OCI-LY3 (cell line): ENCODE data around the gene DENND2A.
"Not testable (repeated sequence)": the region's sequence is repeated elsewhere in the genome, so short reads cannot be mapped to it uniquely, and the experiment has no call there.

Source experiments
- H2AFZ ChIP-seq: fragments of 200-600, 300-600 bp; shearing (Covaris generic); 2 replicates; pipeline ENCODE4 v1.6.0; 2014; ENCODE audit warnings: antibody characterized with exemption, low read depth, low read length
- H3K27ac ChIP-seq: fragments of 200-600, 300-600 bp; sonication (generic); 2 replicates; pipeline ENCODE4 v1.5.1; 2014; ENCODE audit warnings: mild to moderate bottlenecking, low read length, moderate library complexity, mixed read lengths
- H3K27me3 ChIP-seq: fragments of 200-600, 300-600 bp; sonication (generic); 2 replicates; pipeline ENCODE4 v1.6.1; 2014; ENCODE audit warnings: low read depth, low read length, mixed read lengths
- H3K36me3 ChIP-seq: fragments of 200-600, 300-600 bp; sonication (generic); replicated peaks from 2 replicates; pipeline ENCODE3; 2014; ENCODE audit warnings: low read depth, low read length, mixed read lengths
- H3K4me1 ChIP-seq: fragments of 300-600, 200-600 bp; sonication (generic); 2 replicates; pipeline ENCODE4 v1.6.1; 2014; ENCODE audit warnings: low read length, mixed read lengths
- H3K4me2 ChIP-seq: fragments of 200-600, 300-600 bp; sonication (generic); 2 replicates; pipeline ENCODE4 v1.6.1; 2014; ENCODE audit warnings: low read length, mixed read lengths
- H3K4me3 ChIP-seq: fragments of 300-600, 200-600 bp; sonication (generic); 2 replicates; pipeline ENCODE4 v1.5.1; 2014; ENCODE audit warnings: antibody characterized with exemption, mild to moderate bottlenecking, low read length, moderate library complexity
- H3K79me2 ChIP-seq: fragments of 300-600, 200-600 bp; shearing (Covaris generic); 2 replicates; pipeline ENCODE4 v1.6.1; 2014; ENCODE audit warnings: mild to moderate bottlenecking, low read length, mixed read lengths
- H3K9ac ChIP-seq: fragments of 300-600, 200-600 bp; shearing (Covaris generic); 2 replicates; pipeline ENCODE4 v1.6.0; 2014; ENCODE audit warnings: mild to moderate bottlenecking, low read length, moderate library complexity
- H3K9me3 ChIP-seq: fragments of 200-600, 300-600 bp; shearing (Covaris generic); 2 replicates; pipeline ENCODE4 v1.6.1; 2014; ENCODE audit warnings: low read length, mixed read lengths; ENCODE audit not compliant: insufficient read depth
- H4K20me1 ChIP-seq: fragments of 200-600, 300-600 bp; sonication (generic); 2 replicates; pipeline ENCODE4 v1.6.1; 2016; ENCODE audit warnings: low read length, mixed read lengths; ENCODE audit not compliant: insufficient read depth
- CTCF ChIP-seq: fragments of 200-600, 300-600 bp; sonication (generic); IDR thresholded peaks from 2 replicates; pipeline ENCODE4 v1.5.1; 2014; ENCODE audit warnings: antibody characterized with exemption, low read length, low read depth
- EZH2phosphoT487 ChIP-seq: fragments of 200-600 bp; shearing (Covaris generic); IDR thresholded peaks from 2 replicates; pipeline ENCODE4 v1.6.1; 2018; ENCODE audit warnings: antibody characterized with exemption, mixed run types, low read depth

DENND2A gene

GRCh38 chr7:140509789-140510188 is 130.8 kb downstream of the DENND2A start:
- Histone ChIP-seq H3K4me2 (no peak overlapping the region), H3K36me3 (no peaks in the 10 kb centered on the region), H3K4me3 (no peak overlapping the region), H4K20me1 (no peaks in the 10 kb centered on the region), H3K9ac (no peak overlapping the region), H3K27me3 (no peaks in the 10 kb centered on the region), H2AFZ (no peak overlapping the region), H3K9me3 (no peaks in the 10 kb centered on the region), H3K4me1 (no peaks in the 10 kb centered on the region), H3K27ac (no peak overlapping the region), H3K79me2 (no peaks in the 10 kb centered on the region)
- no peak for TF ChIP-seq EZH2phosphoT487
- no peak for TF ChIP-seq CTCF

- not testable (repeated sequence) for H4K20me1 ChIP-seq, H3K4me1 ChIP-seq, H3K79me2 ChIP-seq, H2AFZ ChIP-seq, H3K27ac ChIP-seq, H3K36me3 ChIP-seq, H3K9ac ChIP-seq, H3K27me3 ChIP-seq, H3K9me3 ChIP-seq, H3K4me3 ChIP-seq, H3K4me2 ChIP-seq
Measured at GRCh38 chr7:140507556-140507955, 133.1 kb downstream of the DENND2A start.

GRCh38 chr7:140506788-140507464 is 133.7 kb downstream of the DENND2A start:
- Histone ChIP-seq H3K36me3 (no peaks in the 10 kb centered on the region), H4K20me1 (no peaks in the 10 kb centered on the region), H3K27ac (no peak overlapping the region), H3K9me3 (no peaks in the 10 kb centered on the region), H3K4me3 (no peak overlapping the region), H2AFZ (no peak overlapping the region), H3K4me2 (no peak overlapping the region), H3K4me1 (no peaks in the 10 kb centered on the region), H3K27me3 (no peaks in the 10 kb centered on the region), H3K9ac (no peak overlapping the region), H3K79me2 (no peaks in the 10 kb centered on the region)
- TF ChIP-seq CTCF, result no peak
- TF ChIP-seq EZH2phosphoT487, result no peak

GRCh38 chr7:140501966-140502365 is 138.6 kb downstream of the DENND2A start:
- Histone ChIP-seq H3K27me3 (no peaks in the 10 kb centered on the region), H3K9ac (no peak overlapping the region), H3K27ac (no peak overlapping the region), H4K20me1 (no peaks in the 10 kb centered on the region), H3K36me3 (no peaks in the 10 kb centered on the region), H3K9me3 (no peaks in the 10 kb centered on the region), H2AFZ (no peak overlapping the region), H3K4me3 (no peak overlapping the region), H3K79me2 (no peaks in the 10 kb centered on the region), H3K4me2 (no peak overlapping the region), H3K4me1 (no peaks in the 10 kb centered on the region)
- TF ChIP-seq EZH2phosphoT487 (no peak), CTCF (no peak)

GRCh38 chr7:140497807-140498206 is 142.8 kb downstream of the DENND2A start:
- not testable (repeated sequence) for H3K9ac ChIP-seq, H3K4me3 ChIP-seq, H3K4me2 ChIP-seq, H3K4me1 ChIP-seq, H3K79me2 ChIP-seq, H3K36me3 ChIP-seq, H4K20me1 ChIP-seq, H2AFZ ChIP-seq, H3K27me3 ChIP-seq, H3K9me3 ChIP-seq, H3K27ac ChIP-seq
